NAMALWA (cell line): Measurements from ENCODE around the gene DISC1.

Experiments used
- DNase-seq: peaks from one replicate; pipeline ENCODE4 v3.0.0-alpha.2; 2015; ENCODE audit warnings: low spot score

DISC1 gene

DNA sequence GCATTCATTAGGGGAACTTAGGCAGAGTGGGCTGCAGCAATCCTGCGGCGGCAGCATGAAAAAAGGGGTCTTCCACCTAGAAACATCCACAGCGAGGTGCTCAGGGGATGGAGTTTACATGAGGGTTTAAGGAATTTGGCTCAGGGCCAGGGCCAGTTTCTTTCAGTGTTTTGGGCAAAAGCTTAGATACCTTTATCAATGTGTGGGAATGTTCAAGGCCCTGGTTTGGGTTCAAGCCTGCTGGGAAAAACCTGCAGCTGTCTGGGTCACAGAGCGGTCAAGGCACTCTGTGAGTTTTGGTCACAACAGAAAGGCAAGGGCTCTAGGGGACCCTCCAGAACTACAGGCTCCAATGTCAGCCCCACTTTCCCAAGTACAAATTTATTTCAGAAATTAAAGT is 230.3 kb downstream of the DISC1 start:
- no peak for DNase-seq

DNA sequence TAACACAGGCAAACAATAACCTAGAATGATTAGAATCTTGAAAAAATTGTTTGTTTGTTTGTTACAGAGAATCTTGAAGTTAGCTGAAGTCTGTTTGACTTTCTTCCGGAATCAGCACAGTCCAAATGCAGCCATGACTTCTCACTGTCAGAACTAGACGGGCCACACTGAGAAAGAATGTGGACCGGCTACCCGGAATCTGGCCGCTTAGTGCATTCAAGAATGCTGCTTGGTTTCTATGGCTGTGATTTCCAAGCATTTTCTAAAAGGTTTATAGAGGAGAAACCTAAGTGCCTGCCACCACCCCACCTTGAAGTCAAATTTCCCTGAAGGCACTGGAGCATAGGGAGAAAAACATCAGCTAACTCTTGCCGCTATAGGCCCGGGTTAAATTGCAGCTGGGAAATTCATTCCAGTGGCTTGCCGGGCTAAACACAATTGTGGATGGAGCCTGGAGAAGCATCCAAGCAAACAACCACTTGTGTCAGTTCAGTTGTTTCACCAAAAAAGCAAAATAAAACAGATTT is 231.1 kb downstream of the DISC1 start:
- no peak for DNase-seq

DNA sequence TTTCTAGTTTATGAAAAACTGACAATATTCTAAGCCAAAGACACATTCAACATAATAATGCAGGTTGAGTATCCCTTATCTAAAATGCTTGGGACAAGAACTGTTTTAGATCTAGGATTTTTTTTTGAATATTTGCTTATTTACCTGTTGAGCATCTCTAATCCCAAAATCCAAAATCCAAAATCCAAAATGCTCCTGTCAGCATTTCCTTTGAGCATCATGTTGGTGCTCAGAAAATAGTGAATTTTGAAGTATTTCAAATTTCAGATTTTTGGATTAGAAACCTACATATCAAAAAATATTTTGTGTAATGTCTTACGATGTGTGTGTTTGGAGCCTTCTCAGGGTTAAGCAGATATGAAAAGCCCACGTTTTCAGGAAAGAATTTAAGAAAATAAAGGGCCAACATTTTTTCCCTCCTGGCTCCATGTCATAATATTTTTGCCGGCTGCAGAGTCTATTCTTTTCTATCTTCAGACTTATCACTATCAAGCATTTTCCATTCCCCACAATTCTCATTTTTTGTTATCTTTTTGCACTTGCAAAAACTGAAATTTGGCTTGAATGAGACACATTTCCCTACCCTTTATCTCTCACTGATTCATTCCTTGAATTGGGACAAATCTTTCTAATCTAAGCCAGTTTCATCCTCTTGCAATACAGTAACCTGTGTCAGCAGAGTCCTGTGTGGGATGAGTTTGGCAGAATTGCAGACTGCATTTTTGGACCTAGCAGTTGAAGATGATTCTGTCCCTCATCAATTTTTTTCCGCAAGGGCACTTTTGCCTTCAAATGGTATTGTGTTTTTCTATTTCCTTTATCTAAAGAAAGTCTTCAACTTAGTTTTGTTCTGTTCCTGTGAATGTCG is 233.9 kb downstream of the DISC1 start:
- DNase-seq = no peak

DNA sequence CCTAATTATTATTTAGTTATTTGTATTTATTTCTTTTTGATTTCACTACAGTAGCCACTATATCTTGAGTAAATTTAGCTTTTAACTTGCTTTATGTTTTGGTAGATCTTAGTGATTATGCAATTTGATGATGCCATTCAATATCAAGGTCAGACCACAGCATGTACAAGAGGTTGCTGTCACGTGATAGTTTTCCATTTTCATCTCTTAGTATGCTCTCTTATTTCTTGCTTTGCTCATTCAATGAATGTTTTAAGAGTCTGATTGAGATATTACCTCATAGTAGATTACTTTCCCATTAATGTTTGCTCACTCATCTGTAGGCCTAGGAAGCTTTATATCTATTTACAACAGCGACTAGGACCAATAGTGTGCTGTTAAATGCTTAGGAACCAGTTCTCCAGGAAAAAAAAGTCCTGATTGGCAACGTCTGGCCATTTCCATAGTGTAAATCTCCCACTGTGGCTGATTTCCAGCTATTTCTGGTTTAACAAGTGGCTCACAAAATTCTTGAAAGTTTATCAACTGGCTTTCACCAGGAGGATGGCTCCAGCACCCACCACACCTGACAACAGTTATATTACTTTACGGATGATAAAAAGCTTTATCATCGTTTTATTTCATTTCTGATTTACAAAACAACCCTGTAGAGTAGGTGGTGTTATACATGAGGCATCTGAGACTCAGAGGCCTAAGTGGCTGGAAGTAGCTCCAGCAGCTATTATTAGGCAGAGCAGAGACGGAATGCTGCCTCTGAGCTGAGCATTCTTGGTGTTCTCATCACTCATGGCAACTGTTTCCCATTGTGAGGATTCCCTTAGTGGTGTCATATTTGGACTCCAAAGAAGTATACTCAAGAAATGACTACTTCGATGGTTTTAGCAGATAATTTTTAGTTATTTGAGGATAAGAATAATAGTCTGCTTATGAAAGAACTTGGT is 235.2 kb downstream of the DISC1 start:
- DNase-seq = no peak

DNA sequence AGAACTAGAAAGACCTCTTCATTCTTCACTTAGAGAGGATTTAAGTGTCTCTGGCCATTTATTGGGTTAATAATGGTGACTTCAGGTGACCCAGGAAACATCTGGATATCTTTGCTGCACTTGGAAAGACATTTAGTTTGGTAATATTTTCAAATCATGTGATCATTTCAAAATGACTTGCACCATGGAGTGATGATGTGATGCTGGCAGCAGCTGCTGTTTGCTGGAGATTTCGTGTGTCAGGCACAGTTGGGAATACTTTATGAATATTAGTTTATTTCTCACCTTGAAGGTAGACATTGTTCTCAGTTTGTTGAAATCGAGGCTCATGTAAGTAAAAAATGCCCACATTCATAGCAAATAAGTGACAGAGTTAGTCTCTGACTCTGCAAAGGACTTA is 236.0 kb downstream of the DISC1 start:
- no peak for DNase-seq

DNA sequence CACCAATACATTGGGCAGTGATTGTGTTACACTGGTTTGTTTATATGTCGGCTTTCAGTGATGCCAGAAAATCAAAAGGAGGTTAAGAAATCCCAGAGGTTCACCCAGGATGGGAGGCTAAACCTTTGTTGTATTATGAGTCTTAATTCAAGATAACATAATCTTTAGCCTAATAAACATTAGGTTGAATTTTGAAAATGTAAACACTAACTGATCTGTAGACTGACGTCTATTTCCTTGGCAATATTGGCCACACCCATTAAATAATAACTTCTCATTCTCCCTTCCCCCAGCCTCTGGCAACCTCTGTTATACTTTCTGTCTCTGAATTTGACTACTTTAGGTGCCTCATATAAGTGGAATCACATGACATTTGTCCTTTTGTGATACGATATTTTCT is 238.7 kb downstream of the DISC1 start:
- DNase-seq = no peak

DNA sequence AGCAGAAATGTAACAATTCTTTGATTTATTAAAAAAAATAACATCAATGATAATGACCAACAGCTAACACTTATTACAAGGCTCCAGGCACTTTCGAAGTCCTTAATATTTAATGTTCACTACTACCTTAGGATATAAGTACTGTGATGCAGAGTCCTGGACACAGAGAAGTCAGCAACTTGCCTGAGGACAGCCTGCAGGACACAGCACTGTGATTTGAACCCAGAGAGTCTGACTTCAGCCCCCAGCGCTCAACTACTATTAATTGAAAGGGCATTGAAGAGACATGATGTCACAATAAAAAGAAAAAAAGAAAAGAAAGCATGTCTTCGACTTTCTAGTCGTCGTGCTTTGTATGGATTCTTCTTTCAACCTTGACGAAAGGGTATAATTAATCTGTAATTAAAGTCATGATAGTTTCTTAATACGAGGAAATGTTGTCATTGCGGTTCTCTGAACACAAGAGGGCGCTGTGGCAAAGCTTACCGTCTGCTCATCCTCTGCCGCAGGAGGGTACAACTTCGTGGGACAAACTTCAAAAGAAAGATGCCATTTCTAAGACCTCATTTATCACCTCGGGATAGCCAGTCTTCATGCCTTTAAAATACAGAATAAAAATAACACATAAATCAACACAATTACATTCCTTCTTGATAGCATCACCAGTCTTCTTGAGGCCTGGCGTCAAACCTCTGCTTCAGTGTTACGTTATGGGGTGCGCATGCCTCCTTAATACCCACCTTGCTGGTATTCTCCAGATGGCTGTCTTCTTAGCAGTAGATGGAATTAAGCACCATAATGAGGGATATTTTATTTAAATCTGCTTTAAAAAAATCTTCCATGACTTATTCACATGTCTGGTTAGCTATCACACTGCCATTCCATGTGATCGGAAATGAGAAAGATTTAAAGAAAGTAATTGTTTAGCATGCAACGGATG is 240.1 kb downstream of the DISC1 start:
- DNase-seq = peak; percentile 64

DNA sequence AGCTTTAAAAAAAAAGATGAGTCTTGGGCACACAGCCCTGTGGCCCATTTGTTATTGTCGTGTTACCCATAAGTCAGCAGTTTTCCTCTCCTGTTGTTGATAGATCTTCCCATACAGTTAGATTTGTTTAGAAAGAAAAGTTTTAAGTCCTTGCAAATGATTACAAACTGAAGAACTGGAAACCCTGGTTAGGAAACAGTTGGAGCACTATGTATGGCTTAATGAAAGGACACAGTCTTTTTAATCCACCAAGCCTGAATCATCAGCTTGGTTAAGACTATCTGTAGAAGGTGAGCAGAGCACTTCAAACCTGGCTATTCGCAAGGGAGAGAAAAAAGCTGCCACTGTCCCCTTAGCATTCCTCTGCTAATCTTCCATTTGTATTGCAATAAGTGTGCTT is 241.0 kb downstream of the DISC1 start:
- DNase-seq = no peak

DNA sequence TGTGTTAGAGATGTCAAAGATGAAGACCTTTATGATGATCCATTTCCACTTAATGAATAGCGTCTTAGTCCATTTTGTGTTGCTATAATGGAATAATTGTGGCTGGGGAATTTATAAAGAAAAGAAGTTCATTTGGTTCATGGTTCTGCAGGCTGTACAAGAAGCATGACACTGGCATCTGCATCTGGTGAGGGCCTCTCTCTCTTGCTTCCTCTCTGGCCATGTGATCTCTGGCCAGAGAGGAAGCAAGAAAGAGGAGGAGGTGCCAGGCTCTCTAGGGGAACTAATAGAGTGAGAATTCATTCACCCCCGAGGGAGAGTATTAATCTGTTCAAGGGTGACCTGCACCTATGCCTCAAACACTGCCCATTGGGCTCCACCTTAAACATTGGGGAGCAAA is 242.8 kb downstream of the DISC1 start:
- no peak for DNase-seq

DNA sequence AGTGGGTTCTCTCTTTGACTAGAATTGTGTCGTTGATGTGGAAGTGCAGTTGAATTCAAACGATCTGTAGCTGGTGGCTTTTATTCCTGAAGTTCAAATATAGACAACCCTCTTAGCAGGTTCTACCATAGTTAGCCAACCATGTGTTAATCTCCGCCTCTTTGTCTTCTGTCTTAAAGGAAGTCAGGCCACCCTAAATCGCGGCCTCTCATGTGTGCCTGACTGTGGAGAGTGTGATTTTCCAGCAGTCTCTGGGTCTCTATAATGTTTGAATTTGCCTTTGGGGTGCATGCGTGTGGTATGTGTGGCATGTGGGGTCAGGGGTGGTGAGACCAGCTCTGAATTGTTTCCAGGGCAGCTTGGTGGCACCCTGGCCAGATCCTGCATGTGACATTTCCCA is 244.9 kb downstream of the DISC1 start:
- no peak for DNase-seq

DNA sequence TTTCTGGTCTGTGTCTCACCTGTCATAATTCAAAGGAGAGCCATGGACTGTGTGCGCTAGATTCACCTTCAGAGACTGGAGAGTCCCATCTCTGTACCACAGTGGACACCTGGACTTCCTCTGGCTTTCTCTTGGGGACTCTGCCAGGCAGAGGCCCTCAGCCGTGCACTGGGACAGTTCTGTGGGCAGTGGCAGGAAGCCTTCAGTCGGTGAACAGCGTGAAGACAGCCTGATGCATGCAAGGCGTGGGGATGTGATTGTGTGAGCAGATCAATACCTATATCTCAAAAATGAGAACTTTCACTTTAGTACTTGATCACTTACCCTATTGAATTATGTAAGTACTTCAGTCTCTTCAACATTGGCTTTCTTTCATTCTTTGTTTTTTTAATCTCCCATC is 245.3 kb downstream of the DISC1 start:
- no peak for DNase-seq

DNA sequence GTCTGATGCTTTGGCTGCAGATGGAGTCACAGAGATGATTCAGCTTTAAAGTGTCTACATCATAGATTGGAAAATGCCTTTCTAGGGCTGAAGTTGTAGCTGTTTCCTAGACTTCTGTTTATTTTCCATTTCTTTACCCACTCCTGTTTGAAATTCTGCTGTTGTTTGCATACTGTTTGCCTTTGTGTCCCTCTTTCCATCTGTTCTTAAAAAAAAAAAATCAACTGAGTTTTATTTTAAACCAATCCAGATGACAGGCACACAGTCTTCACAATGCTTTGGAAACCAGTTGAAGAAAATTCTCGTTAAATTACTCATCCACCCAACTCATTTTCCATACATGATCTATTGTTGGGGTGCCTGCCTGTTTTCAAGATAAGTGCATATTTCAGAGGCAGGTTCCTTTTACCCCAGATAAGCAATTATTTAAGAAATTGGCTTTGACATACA is 245.9 kb downstream of the DISC1 start:
- no peak for DNase-seq

DNA sequence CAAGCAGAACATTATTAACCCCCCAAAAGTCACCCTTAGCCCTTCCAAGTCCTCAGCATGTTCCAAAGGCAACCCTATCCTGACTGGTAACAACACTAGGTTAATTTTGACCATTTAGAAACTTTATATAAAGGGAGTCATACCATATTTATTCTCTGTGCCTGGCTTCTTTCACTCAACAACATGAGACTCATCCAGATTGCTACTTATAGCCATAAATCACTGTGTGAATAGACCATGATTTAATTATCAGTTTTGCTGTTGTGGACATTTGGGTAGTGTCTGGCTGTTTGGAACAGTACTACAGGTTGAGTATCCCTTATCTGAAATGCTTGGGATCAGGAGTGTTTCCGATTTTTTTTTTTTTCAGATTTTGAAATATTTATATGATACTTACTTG is 252.1 kb downstream of the DISC1 start:
- no peak for DNase-seq

DNA sequence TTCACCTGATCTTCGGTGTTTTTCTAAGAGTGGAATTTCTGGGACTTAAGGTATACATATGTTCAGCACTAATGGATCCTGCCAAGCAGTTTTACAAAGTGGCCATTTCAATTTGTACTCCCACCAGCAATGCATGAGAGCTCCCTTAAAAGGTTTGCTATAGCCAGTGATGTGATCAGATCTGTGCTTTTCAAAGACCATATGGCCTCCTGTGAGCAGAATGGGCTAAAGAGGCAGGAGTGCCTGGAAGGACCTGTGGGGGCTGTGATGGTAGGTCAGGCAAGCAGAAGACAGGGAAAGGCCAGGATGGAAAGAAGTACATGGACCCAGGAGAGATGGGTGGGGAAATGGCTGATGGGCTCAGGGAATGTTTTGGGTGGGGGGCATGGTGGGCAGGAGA is 252.7 kb downstream of the DISC1 start:
- no peak for DNase-seq

DNA sequence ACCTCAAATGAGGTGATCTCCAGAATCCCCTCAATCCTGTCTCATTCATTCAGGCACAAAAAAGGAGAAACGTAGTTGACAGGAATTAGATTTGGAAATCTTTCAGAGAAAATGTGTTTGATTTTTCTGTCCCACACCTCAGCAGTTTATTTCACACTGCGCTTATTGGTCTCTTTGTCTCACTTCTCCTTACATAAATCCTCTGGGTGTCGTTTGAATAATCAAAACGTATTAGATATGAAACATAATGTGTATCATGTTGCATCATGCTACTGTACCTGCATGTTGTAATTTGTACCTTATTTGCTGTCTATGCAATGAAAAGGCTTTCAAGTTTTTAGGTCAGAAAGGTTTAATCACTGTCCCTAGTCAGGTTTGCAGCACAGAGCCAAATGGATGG is 255.7 kb downstream of the DISC1 start:
- no peak for DNase-seq

DNA sequence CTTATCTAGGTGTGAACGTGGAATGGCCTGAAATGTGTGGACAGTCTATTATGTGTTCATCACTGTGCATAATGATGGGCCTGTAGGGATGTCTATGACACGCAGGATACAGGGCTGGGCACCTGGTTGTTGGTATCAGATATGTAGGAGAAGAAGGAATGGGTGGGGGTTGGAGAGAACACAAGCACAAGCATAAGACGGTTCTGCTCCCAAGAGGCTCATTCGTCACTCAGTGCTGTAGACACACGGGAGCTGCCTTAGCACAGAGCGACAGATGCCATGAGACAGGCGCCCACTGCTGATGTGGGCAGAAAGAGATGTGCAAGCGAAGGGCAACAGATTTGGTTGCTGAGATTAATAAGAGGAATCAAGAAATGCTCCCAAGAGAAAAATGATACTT is 256.2 kb downstream of the DISC1 start:
- no peak for DNase-seq

DNA sequence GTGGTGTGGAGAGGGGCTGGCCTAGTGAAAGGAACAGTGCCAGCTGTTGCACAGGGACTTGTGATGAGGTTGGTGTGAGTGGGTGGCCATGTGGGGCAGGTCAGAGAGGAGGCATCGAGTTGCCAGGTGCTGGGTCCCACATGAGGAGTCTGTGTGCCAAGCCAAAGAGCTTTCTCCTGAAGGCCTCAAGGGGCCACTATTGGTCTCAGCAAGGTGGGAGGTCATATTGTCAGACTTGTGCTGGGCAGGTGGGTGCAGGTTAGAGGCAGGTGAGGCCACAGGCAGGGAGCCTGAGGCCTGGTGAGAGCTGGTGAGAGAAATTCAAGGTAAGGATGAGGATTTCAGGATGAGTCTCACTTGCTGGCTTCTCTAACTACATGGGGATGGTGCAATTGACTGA is 256.8 kb downstream of the DISC1 start:
- no peak for DNase-seq

DNA sequence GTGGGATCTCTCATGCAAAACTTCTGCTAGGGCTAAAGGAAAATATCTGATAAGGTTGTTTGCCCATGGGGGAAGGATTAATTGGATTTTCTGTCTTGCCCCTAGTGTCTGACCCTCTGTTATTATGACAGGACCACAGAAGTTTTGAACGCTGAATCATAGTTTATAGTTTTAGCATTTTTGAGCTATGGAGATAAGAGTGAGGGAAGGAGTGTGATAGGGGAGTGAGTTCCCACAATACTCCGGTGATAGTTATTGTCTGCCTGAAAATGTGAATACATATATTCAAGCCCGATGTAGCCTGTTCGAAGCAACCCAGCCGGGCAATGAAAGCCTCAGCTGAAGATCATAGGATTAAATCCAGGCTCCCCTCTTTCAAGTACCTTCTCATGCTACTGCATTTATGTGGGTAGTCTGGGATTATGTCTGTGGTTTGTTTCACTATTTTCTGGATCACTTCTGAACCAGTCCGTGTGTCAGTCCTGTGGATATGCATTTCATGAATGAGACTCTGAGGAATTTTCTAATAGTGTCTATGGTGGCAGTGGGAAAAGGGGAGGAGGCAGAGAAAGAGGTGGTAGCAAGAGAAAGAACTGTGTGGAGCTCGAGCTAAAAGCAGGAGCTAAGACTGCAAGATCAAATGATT is 258.7 kb downstream of the DISC1 start:
- DNase-seq = no peak

DNA sequence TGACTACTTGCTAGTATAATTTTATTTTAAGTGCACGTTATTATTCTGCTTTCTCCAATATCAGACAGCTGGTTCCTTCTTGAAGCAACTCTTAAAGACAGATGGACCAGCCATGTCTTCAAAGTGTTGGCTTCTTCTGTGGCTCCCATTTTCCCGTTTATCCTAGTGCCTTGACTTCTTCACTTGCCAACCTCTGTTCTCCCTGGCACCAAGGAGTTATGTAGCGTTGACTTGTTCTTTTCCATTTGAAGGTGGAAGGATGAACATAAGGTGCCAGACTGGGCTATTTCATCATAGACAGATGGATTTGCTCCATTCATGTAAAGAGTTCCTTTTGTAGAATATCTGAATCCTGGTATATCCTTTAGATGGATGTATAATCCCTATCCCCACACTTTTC is 260.6 kb downstream of the DISC1 start:
- DNase-seq = no peak

DNA sequence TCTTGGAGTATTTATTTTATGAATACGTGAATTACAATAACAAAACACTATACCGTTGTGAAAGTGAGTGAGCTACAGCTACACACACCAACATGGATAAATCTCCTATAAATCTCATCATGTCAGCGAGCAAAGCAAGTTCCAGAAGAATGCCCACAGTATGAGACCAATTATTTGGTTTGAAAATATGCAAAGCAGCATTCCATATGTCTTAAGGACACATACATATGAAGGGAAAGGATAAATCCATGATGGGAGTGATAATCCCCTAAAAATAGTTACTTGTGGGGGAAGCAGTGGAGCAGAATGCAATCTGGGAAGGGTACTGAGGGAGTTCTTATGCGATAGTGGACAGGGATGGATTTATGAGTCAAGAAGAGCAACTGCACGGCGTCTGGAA is 261.3 kb downstream of the DISC1 start:
- DNase-seq = no peak

DNA sequence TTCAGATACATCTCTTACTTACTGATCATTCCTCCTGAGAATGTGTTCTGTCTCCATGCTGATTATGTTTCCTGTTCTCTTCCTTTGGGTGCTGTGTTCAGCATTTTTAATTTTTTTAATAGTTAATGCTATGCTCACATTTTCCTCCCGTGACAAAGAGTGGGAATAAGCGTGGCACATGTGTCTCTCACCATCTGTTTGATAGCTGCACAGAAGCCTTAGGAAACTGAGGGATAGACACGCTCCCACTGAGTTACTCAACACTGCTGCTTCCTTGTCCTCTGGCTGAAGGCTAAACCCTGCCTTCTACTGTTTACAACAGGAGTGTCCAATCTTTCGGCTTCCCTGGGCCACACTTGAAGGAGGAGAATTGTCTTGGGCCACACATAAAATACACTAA is 264.2 kb downstream of the DISC1 start:
- no peak for DNase-seq
